PC-3 (cell line): ENCODE results near the gene PHF2.

Source experiments
- EZH2 ChIP-seq: fragments of 300-600 bp; sonication (generic); IDR thresholded peaks from one replicate; pipeline ENCODE4 v1.6.1; 2017; ENCODE audit warnings: antibody characterized with exemption, mild to moderate bottlenecking, low read length; ENCODE audit not compliant: unreplicated experiment
- EZH2phosphoT487 ChIP-seq: fragments of 300-600 bp; sonication (generic); IDR thresholded peaks from 2 replicates; pipeline ENCODE4 v1.6.1; 2018; ENCODE audit warnings: mild to moderate bottlenecking, antibody characterized with exemption, low read length, borderline replicate concordance
- TF ChIP-seq, protein P1 (sequence below): fragments of 300-600 bp; sonication (generic); conservative IDR thresholded peaks from 2 replicates; pipeline ENCODE4 v1.5.1; 2017; ENCODE audit warnings: antibody characterized with exemption, low read depth, mild to moderate bottlenecking, low read length

DNA sequence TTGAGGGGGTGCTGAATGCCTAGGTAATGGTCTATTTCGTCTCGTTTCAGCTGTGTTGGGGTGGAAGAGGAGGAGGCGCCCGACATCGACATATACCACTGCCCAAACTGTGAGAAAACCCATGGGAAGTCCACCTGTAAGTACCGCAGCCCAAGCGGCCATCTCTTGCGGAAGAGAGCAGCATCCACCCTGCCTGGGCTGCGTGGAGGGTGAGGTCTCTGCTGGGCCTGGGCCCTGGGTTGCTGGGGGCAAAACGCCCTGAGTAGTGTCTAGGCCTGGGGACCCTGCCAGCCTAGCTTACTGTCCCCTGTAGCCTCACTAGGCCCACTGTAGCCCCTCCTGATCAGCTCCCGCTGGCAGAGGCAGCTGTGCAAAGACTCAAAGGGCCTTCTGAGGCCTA lies 53.5 kb downstream of the PHF2 start:
- TF ChIP-seq, protein P1, sequence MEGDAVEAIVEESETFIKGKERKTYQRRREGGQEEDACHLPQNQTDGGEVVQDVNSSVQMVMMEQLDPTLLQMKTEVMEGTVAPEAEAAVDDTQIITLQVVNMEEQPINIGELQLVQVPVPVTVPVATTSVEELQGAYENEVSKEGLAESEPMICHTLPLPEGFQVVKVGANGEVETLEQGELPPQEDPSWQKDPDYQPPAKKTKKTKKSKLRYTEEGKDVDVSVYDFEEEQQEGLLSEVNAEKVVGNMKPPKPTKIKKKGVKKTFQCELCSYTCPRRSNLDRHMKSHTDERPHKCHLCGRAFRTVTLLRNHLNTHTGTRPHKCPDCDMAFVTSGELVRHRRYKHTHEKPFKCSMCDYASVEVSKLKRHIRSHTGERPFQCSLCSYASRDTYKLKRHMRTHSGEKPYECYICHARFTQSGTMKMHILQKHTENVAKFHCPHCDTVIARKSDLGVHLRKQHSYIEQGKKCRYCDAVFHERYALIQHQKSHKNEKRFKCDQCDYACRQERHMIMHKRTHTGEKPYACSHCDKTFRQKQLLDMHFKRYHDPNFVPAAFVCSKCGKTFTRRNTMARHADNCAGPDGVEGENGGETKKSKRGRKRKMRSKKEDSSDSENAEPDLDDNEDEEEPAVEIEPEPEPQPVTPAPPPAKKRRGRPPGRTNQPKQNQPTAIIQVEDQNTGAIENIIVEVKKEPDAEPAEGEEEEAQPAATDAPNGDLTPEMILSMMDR: no peak
- TF ChIP-seq EZH2: no peak
- no peak for TF ChIP-seq EZH2phosphoT487
